Stomach (tissue), 9 donors: ENCODE measurements around the gene NR2F1-AS1. TPM values are rescaled to one million over a fixed set of nuclear protein-coding genes. Genes with fewer than 3 reads are reported as not detected.
A peak's percentile ranks its signal among the peaks of the same experiment; 100 is the strongest.
"Not testable (repeated sequence)": the region's sequence is repeated elsewhere in the genome, so short reads cannot be mapped to it uniquely, and the experiment has no call there.

Source experiments
- DNase-seq, 2 donors: peaks; one replicate each; pipeline versions ENCODE4 v3.0.0 to v3.0.0-alpha.2; 2013 to 2019
- H3K27ac ChIP-seq, 5 donors: fragments of 200-600 bp in 4 of 5; sonication (generic) in 4 of 5; one replicate each; pipeline ENCODE4 v1.5.1; 2013 to 2019; ENCODE audit warnings: mild to moderate bottlenecking in 1 of 5, moderate library complexity in 1 of 5
- H3K27me3 ChIP-seq, 3 donors: fragments of 200-600 bp; sonication (generic); one replicate each; pipeline ENCODE4 v1.5.1; 2017 to 2019; ENCODE audit warnings: mixed run types in 1 of 3
- H3K36me3 ChIP-seq, 4 donors: fragments of 200-600 bp; sonication (generic); 1 replicate in 3 of 4; 2 replicates in 1 of 4; pipeline ENCODE4 v1.5.1; 2016 to 2019
- H3K4me1 ChIP-seq, 4 donors: fragments of 200-600 bp; sonication (generic); one replicate each; pipeline ENCODE4 v1.5.1; 2016 to 2019
- H3K4me3 ChIP-seq, 4 donors: fragments of 200-600 bp; sonication (generic) in 3 of 4; one replicate each; pipeline ENCODE4 v1.5.1; 2016 to 2019; ENCODE audit warnings: mild to moderate bottlenecking in 1 of 4
- H3K9me3 ChIP-seq, 4 donors: fragments of 200-600 bp; sonication (generic); one replicate each; pipeline ENCODE4 v1.5.1; 2016 to 2019
- EP300 ChIP-seq: sonication (generic); formaldehyde crosslinking; IDR thresholded peaks from one replicate; pipeline ENCODE4 v1.6.1; 2017; ENCODE audit warnings: antibody characterized with exemption
- POLR2A ChIP-seq, 4 donors: fragments of 450-650 bp; IDR thresholded peaks; one replicate each; pipeline ENCODE4 v1.6.1; 2016; ENCODE audit warnings: antibody characterized with exemption in 4 of 4, control low read depth in 2 of 4, mild to moderate bottlenecking in 1 of 4, moderate library complexity in 1 of 4
- POLR2AphosphoS5 ChIP-seq, 3 donors: sonication (generic); formaldehyde crosslinking; IDR thresholded peaks; one replicate each; pipeline ENCODE4 v1.6.1; 2016; ENCODE audit warnings: antibody characterized with exemption in 3 of 3
- WGBS, 5 donors: extraction: QIAGEN DNeasy Blood & Tissue Kit in 3 of 5; methylation state at CpG; one replicate each; pipeline versions ENCODE4 v1.1.5 to v1.1.7; 2013 to 2018; 5-methylcytosine and 5-hydroxymethylcytosine counted together
- intact Hi-C: fragments of 100-400 bp; cut with DNase I; formaldehyde crosslinking; loops from one replicate; pipeline ENCODE4 v1.15.1; 2023; ENCODE audit warnings: low total_unique reads
- polyA plus RNA-seq, 3 donors: library from polyadenylated mRNA; stranded (reverse); fragments of 200-250 nt; gene quantifications; one replicate each; pipeline ENCODE4 v1.2.3, GENCODE V29; 2013
- total RNA-seq, 5 donors: library from RNA; depleted of rRNA; stranded (reverse); fragments of >200 nt; gene quantifications; one replicate each; pipeline versions ENCODE4 v1.1.0 to v1.2.3, GENCODE V29; 2014 to 2016
- TF ChIP-seq, protein P1 (sequence below), 7 experiments: fragments of 450-650 bp in 4 of 7; fragments of 200-600 bp in 3 of 7; sonication (generic) in 3 of 7; IDR thresholded peaks; one replicate each; pipeline ENCODE4 v1.5.1; 2016 to 2019; ENCODE audit warnings: antibody characterized with exemption in 7 of 7, control low read depth in 2 of 7, mild to moderate bottlenecking in 1 of 7
- donor health status: healthy with polysubstance abuse.
- donor health status: Bipolar disorder and iron deficiency.
- donor health status: healthy.

NR2F1-AS1 gene
- total and polyA plus RNA-seq, 8 donors: 4.3 to 40.8 (median 14.2) TPM

DNA sequence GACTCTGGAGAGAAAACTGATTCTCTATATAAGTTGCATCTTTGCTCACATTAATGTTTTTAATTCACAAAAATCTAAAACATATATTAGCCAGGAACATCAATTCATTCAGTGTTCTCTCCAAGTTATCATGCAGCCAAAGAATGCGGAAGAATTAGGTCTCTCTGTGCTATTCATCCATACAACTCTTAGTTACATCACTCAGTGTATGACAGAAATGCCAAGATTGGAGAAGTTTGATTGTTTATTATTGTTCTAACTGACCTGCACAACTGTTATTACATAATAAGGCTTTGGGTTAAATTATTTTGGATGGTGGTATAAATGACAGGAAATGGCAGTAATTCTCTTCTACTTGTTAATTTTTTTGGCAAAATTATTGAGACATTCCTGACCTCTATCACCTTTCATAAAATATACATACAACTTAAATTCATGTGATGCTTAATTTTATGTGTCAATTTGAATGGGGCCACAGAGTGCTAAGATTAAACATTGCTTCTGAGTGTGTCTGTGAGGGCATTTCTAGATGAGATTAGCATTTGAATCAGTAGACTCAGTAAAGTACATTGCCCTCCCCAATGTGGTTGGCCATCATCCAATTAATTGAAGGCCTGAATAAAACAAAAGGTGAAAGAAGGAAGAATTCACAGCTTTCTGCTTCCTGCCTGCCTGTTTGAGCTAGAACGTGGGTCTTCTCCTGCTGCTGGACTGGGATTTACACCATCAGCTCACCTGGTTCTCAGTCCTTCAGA is 70.2 kb downstream of the NR2F1-AS1 start:
- Histone ChIP-seq H3K9me3 (no peaks in the 10 kb centered on the region), H3K4me3 (no peak overlapping the region), H3K27me3 (no peaks in the 10 kb centered on the region), H3K27ac (no peak overlapping the region), H3K4me1 (no peaks in the 10 kb centered on the region), H3K36me3 (no peaks in the 10 kb centered on the region)
- intact Hi-C loops: no loop called here
- TF ChIP-seq, protein P1, sequence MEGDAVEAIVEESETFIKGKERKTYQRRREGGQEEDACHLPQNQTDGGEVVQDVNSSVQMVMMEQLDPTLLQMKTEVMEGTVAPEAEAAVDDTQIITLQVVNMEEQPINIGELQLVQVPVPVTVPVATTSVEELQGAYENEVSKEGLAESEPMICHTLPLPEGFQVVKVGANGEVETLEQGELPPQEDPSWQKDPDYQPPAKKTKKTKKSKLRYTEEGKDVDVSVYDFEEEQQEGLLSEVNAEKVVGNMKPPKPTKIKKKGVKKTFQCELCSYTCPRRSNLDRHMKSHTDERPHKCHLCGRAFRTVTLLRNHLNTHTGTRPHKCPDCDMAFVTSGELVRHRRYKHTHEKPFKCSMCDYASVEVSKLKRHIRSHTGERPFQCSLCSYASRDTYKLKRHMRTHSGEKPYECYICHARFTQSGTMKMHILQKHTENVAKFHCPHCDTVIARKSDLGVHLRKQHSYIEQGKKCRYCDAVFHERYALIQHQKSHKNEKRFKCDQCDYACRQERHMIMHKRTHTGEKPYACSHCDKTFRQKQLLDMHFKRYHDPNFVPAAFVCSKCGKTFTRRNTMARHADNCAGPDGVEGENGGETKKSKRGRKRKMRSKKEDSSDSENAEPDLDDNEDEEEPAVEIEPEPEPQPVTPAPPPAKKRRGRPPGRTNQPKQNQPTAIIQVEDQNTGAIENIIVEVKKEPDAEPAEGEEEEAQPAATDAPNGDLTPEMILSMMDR (IDR thresholded peaks at IDR 0.05): no peak
- TF ChIP-seq POLR2A (IDR thresholded peaks at IDR 0.05): no peak
- TF ChIP-seq EP300: no peak
- no peak for TF ChIP-seq POLR2AphosphoS5 (IDR thresholded peaks at IDR 0.05)
- no peak for DNase-seq
- WGBS, 5 donors: 57 to 73% (median 61%) methylated on average over 2 of the region's 2 CpGs

DNA sequence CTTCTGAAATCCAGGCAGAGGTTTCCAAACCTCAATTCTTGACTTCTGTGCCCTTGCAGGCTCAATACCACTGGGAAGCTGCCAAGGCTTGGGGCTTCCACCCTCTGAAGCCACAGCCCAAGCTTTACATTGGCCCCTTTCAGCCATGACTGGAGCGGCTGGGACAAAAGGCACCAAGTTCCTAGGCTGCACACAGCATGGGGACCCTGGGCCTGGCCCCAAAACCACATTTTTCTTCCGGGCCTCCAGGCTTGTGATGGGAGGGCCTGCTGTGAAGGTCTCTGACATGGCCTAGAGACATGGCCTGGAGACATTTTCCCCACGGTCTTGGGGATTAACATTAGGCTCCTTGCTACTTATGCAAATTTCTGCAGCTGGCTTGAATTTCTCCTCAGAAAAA is 75.5 kb downstream of the NR2F1-AS1 start:
- intact Hi-C loops, H3K9me3 ChIP-seq, H3K4me1 ChIP-seq, DNase-seq, H3K27ac ChIP-seq, H3K36me3 ChIP-seq, H3K4me3 ChIP-seq, H3K27me3 ChIP-seq: not testable (repeated sequence)
- 81 to 92% (median 84%) methylated on average over 3 of the region's 3 CpGs for WGBS, 5 donors

DNA sequence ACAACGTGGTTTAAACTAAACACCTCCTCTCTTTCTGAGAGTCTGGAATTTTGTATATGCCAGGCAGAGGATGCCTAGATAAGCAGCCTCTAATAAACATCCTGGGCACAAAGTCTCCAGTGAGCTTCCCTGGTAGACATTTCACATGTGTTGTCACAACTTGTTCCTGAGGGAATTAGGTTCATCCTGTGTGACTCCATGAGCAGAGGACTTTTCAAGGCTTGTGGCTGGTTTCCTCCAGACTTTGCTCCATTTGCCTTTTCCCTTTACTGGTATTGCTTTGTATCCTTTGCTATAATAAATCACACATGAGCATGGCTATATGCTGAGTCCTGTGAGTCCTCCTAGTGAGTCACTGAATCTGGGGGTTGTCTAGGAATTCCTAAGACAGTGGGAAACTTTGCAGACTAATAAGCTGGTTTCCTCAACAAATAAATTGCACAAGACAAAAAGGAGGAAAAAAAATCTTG is 77.4 kb downstream of the NR2F1-AS1 start:
- DNase-seq: no peak
- Histone ChIP-seq H3K27me3 (no peaks in the 10 kb centered on the region), H3K4me1 (no peaks in the 10 kb centered on the region), H3K4me3 (no peak overlapping the region), H3K27ac (peak overlapping the region in 1 of 5 donors; percentile 20), H3K9me3 (no peaks in the 10 kb centered on the region), H3K36me3 (no peaks in the 10 kb centered on the region)
- WGBS, 5 donors: 17 to 46% (median 29%) methylated on average over 1 of the region's 1 CpG
- TF ChIP-seq, protein P1 (IDR thresholded peaks at IDR 0.05): no peak
- no peak for TF ChIP-seq POLR2AphosphoS5 (IDR thresholded peaks at IDR 0.05)
- TF ChIP-seq EP300: no peak
- no peak for TF ChIP-seq POLR2A (IDR thresholded peaks at IDR 0.05)
- intact Hi-C loops: no loop called here

DNA sequence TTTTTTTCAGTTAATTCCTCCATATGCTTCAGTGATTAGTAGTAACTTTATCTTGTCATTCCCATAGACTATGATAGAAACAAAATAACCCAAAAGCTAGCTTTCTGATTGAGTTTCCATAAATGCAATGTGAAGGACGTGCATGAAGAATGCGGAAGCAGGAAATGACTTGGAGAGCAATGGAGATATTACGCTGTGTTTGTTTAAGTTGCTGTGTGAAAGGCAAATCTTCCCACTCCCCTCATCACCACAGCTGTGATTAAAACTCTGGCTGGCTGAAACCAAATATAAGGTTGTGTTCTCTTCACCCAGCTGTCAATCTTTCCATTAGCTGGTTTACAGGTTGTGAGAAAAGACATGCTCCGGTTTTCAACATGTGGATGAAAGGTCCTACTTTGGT is 83.9 kb downstream of the NR2F1-AS1 start:
- H3K36me3 ChIP-seq: no peaks in the 10 kb centered on the region
- 25 to 62% (median 34%) methylated on average over 4 of the region's 4 CpGs for WGBS, 5 donors
- no peaks in the 10 kb centered on the region for H3K27me3 ChIP-seq
- H3K4me1 ChIP-seq: no peaks in the 10 kb centered on the region
- no peaks in the 10 kb centered on the region for H3K9me3 ChIP-seq
- intact Hi-C loops: no loop called here
- DNase-seq: peak in 1 of 2 donors; percentile 63
- no peak overlapping the region for H3K27ac ChIP-seq
- TF ChIP-seq EP300: no peak
- TF ChIP-seq POLR2A (IDR thresholded peaks at IDR 0.05): no peak
- no peak for TF ChIP-seq POLR2AphosphoS5 (IDR thresholded peaks at IDR 0.05)
- TF ChIP-seq, protein P1 (IDR thresholded peaks at IDR 0.05): no peak
- H3K4me3 ChIP-seq: no peak overlapping the region

DNA sequence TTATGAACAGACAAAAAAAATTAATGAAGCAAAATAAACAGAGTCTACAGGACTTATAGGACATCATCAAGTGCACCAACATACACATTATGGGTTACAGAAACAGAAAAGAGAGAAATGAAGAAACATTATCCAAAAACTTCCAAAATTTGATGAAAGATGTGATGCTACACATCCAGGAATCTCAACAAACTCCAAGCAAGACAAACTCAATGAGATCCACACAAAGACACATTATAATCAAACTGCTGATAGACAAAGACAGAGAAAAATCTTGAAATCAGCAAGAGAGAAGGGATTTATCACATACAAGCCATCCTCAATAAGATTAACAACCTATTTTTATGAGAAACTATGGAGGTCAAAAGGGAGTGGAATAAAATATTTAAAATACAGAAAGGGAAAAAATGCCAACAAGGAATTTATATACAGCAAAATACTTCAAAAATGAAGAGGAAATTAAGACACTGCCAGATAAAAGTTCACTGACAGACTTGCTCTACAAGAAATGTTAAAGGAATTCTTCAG is 101.0 kb downstream of the NR2F1-AS1 start:
- intact Hi-C loops: no loop called here
- Histone ChIP-seq H3K9me3 (peaks cover 0 to 19% (median 12%) of the 10 kb centered on the region in 4 donors), H3K4me3 (no peak overlapping the region), H3K36me3 (no peaks in the 10 kb centered on the region), H3K4me1 (no peaks in the 10 kb centered on the region), H3K27ac (no peak overlapping the region), H3K27me3 (no peaks in the 10 kb centered on the region)
- no peak for TF ChIP-seq POLR2A (IDR thresholded peaks at IDR 0.05)
- no peak for TF ChIP-seq POLR2AphosphoS5 (IDR thresholded peaks at IDR 0.05)
- TF ChIP-seq EP300: no peak
- TF ChIP-seq, protein P1 (IDR thresholded peaks at IDR 0.05): no peak
- DNase-seq: no peak
